Measurements from ENCODE around the gene VPREB1.
"Not testable (repeated sequence)": the region's sequence is repeated elsewhere in the genome, so short reads cannot be mapped to it uniquely, and the experiment has no call there.

VPREB1 gene

GRCh38 chr22:22213231-22213630, 31.4 kb upstream of the VPREB1 start:
- DNase-seq (ENCODE audit: extremely low spot score) = no peak
- ChIA-PET POLR2A (no interaction called here), CTCF (interaction anchor here (1.6 to 22.6 kb wide), 4 partner anchors 12 to 130 kb away, joined by 4 to 350 read pairs (median 25); no protein-coding TSS in a partner anchor)
- no peak for TF ChIP-seq CTCF (IDR thresholded peaks at IDR 0.05; ENCODE audit: control extremely low read depth, extremely low read depth, low read depth, missing control alignments)

- no peak for TF ChIP-seq CTCF (IDR thresholded peaks at IDR 0.05; ENCODE audit: control extremely low read depth, extremely low read depth, low read depth, missing control alignments)
- CTCF ChIA-PET = interaction anchor here (1.1 to 22.6 kb wide), 7 partner anchors 12 to 276 kb away, joined by 3 to 350 read pairs (median 4); no protein-coding TSS in a partner anchor
- DNase-seq (ENCODE audit: extremely low spot score) = no peak
- POLR2A ChIA-PET = no interaction called here
These were observed 29.7 kb upstream of the VPREB1 start for GRCh38 chr22:22214819-22215329.

- no peak for DNase-seq (ENCODE audit: extremely low spot score)
- POLR2A ChIA-PET = no interaction called here
- no peak for TF ChIP-seq CTCF (IDR thresholded peaks at IDR 0.05; ENCODE audit: control extremely low read depth, extremely low read depth, low read depth, missing control alignments)
- CTCF ChIA-PET = interaction anchor here (1.1 to 22.6 kb wide), 6 partner anchors 8 to 31 kb away, joined by 3 to 350 read pairs (median 18); no protein-coding TSS in a partner anchor
These were observed 28.7 kb upstream of the VPREB1 start for GRCh38 chr22:22215659-22216449.

GRCh38 chr22:22216450-22216959, 28.1 kb upstream of the VPREB1 start:
- ChIA-PET POLR2A (no interaction called here), CTCF (interaction anchor here (1.9 to 22.6 kb wide), 4 partner anchors 9 to 20 kb away, joined by 16 to 350 read pairs (median 25); no protein-coding TSS in a partner anchor)
- TF ChIP-seq CTCF (IDR thresholded peaks at IDR 0.05; ENCODE audit: control extremely low read depth, extremely low read depth, low read depth, missing control alignments) = no peak
- DNase-seq (ENCODE audit: extremely low spot score) = no peak

GRCh38 chr22:22218302-22218701, 26.3 kb upstream of the VPREB1 start:
- TF ChIP-seq CTCF (IDR thresholded peaks at IDR 0.05; ENCODE audit: control extremely low read depth, extremely low read depth, low read depth, missing control alignments) = no peak
- DNase-seq (ENCODE audit: extremely low spot score) = no peak
- ChIA-PET CTCF (interaction anchor here (1.0 to 2.8 kb wide), 3 partner anchors 11 to 17 kb away, joined by 5 to 12 read pairs (median 7); no protein-coding TSS in a partner anchor), POLR2A (no interaction called here)

GRCh38 chr22:22219140-22219996, 25.2 kb upstream of the VPREB1 start:
- no peak for DNase-seq (ENCODE audit: extremely low spot score)
- no peak for TF ChIP-seq CTCF (IDR thresholded peaks at IDR 0.05; ENCODE audit: control extremely low read depth, extremely low read depth, low read depth, missing control alignments)
- ChIA-PET POLR2A (no interaction called here), CTCF (interaction anchor here (1.2 to 2.8 kb wide), 3 partner anchors 12 to 18 kb away, joined by 7 to 12 read pairs (median 9); no protein-coding TSS in a partner anchor)

- DNase-seq (ENCODE audit: extremely low spot score); CTCF ChIA-PET; POLR2A ChIA-PET: not testable (repeated sequence)
These were observed 23.5 kb upstream of the VPREB1 start for GRCh38 chr22:22221043-22221442.

Data from GM10248 (cell line).